HG03342 (cell line): Measurements from ENCODE around the gene CCDC88B.
"Not testable (repeated sequence)": the region's sequence is repeated elsewhere in the genome, so short reads cannot be mapped to it uniquely, and the experiment has no call there.

Experiments used
- ATAC-seq: cut with Tn5 transposase; IDR thresholded peaks from one replicate; pipeline ENCODE4 v1.9.1; 2021; ENCODE audit warnings: mild to moderate bottlenecking, moderate library complexity; ENCODE audit not compliant: unreplicated experiment

Gene CCDC88B

GRCh38 chr11:64318766-64319761 lies 20.9 kb upstream of the CCDC88B start:
- ATAC-seq, result no peak

GRCh38 chr11:64320556-64320955 lies 19.4 kb upstream of the CCDC88B start:
- no peak for ATAC-seq

GRCh38 chr11:64321026-64321425 lies 19.0 kb upstream of the CCDC88B start:
- no peak for ATAC-seq

- ATAC-seq, result no peak
Observed at GRCh38 chr11:64321533-64321932, 18.5 kb upstream of the CCDC88B start.

GRCh38 chr11:64322925-64323260 lies 17.1 kb upstream of the CCDC88B start:
- no peak for ATAC-seq

- ATAC-seq, result no peak
Observed at GRCh38 chr11:64323373-64323772, 16.6 kb upstream of the CCDC88B start.

- not testable (repeated sequence) for ATAC-seq
Observed at GRCh38 chr11:64323984-64324383, 16.0 kb upstream of the CCDC88B start.

- no peak for ATAC-seq
Observed at GRCh38 chr11:64324692-64325469, 15.1 kb upstream of the CCDC88B start.

- ATAC-seq, result no peak
Observed at GRCh38 chr11:64327375-64327774, 12.6 kb upstream of the CCDC88B start.

GRCh38 chr11:64327993-64328392 lies 12.0 kb upstream of the CCDC88B start:
- no peak for ATAC-seq

- no peak for ATAC-seq
Observed at GRCh38 chr11:64330888-64331287, 9.1 kb upstream of the CCDC88B start.

GRCh38 chr11:64331569-64332371 lies 8.2 kb upstream of the CCDC88B start:
- no peak for ATAC-seq

GRCh38 chr11:64333556-64333955 lies 6.4 kb upstream of the CCDC88B start:
- ATAC-seq, result no peak

GRCh38 chr11:64334764-64335735 lies 5.0 kb upstream of the CCDC88B start:
- ATAC-seq, result peak; percentile 84

GRCh38 chr11:64337538-64338249 lies 2.3 kb upstream of the CCDC88B start:
- no peak for ATAC-seq

- ATAC-seq, result no peak
Observed at GRCh38 chr11:64338716-64339115, 1.3 kb upstream of the CCDC88B start.

- no peak for ATAC-seq
Observed at GRCh38 chr11:64339286-64339685, 718 bp upstream of the CCDC88B start.

- peak; percentile 34 for ATAC-seq
Observed at GRCh38 chr11:64340671-64341335, 799 bp downstream of the CCDC88B start.

GRCh38 chr11:64341429-64341828 lies 1.4 kb downstream of the CCDC88B start:
- no peak for ATAC-seq
